Left lung (tissue), 14 donors: ENCODE data around the gene PIH1D2. TPM values are rescaled to one million over a fixed set of nuclear protein-coding genes. Genes with fewer than 3 reads are reported as not detected.
A peak's percentile ranks its signal among the peaks of the same experiment; 100 is the strongest.

Experiments used
- ATAC-seq: fragments of 200-7000 bp; cut with Tn5 transposase; one replicate; pipeline ENCODE4 v1.9.1; 2020; ENCODE audit warnings: moderate library complexity
- DNase-seq, 4 donors: peaks; one replicate each; pipeline ENCODE4 v3.0.0-alpha.2; 2013 to 2020
- H3K27ac ChIP-seq, 2 donors: fragments of 200-600 bp; sonication (generic) in 1 of 2; one replicate each; pipeline versions ENCODE4 v1.5.0 to v1.8.0; 2020 to 2021
- H3K27me3 ChIP-seq, 2 donors: fragments of 200-600 bp; sonication (generic) in 1 of 2; one replicate each; pipeline versions ENCODE4 v1.5.0 to v1.8.0; 2020 to 2021
- H3K36me3 ChIP-seq, 2 donors: fragments of 200-600 bp; sonication (generic) in 1 of 2; one replicate each; pipeline versions ENCODE4 v1.5.0 to v1.8.0; 2020 to 2021
- H3K4me1 ChIP-seq, 2 donors: fragments of 200-600 bp; one replicate each; pipeline ENCODE4 v1.8.0; 2021
- H3K4me3 ChIP-seq, 2 donors: fragments of 200-600 bp; sonication (generic) in 1 of 2; one replicate each; pipeline versions ENCODE4 v1.5.0 to v1.8.0; 2020 to 2021; ENCODE audit warnings: mild to moderate bottlenecking in 1 of 2
- H3K9me3 ChIP-seq, 2 donors: fragments of 200-600 bp; sonication (generic) in 1 of 2; one replicate each; pipeline versions ENCODE4 v1.5.0 to v1.8.0; 2020 to 2021
- intact Hi-C, 2 donors: fragments of 100-400 bp; cut with DNase I; formaldehyde crosslinking; loops; one replicate each; pipeline versions ENCODE4 v1.11.2 to v1.14.2; 2022
- long read RNA-seq, 12 donors: library from polyadenylated mRNA in 2 of 12; unstranded in 2 of 12; transcript quantifications; one replicate each; pipeline ENCODE4 v2.0.0 and lab custom pipeline, GENCODE V29; 2019 to 2026
- polyA plus RNA-seq, 6 donors: library from polyadenylated mRNA; unstranded; fragments of 120-200 nt; gene quantifications; one replicate each; pipeline ENCODE4 v1.2.1, GENCODE V29; 2013; ENCODE audit not compliant: insufficient read length in 6 of 6
- total RNA-seq, 2 donors: library from RNA; stranded (reverse); fragmentation: NEBNext Ultra II Directional; extraction: Animal tissue kit (Norgen Biotek cat#: 25700); gene quantifications; one replicate each; pipeline ENCODE4 v1.2.1, GENCODE V29; 2021
- TF ChIP-seq, protein P1 (sequence below), 2 donors: fragments of 200-600 bp; sonication (generic) in 1 of 2; IDR thresholded peaks; one replicate each; pipeline versions ENCODE4 v1.5.0 to v1.8.0; 2021; ENCODE audit warnings: antibody characterized with exemption in 2 of 2
- donor health status: DM: no; HTN: yes; CAD: no.
- donor health status: DM: no; HTN: no; CAD: no.

The PIH1D2 gene, protein sequence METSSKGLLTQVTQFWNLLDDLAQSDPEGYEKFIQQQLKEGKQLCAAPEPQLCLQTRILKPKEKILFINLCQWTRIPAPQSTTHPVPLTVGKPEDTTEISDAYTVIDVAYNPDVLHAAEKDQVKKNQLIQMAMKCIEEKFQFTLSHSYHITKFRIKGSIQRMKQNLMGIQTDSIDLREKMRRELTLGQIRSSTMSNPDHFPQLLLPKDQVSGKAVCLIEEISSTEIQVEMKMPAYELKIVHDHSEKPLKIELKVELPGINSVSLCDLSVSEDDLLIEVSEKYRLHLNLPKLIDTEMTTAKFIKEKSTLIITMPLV
- total RNA-seq (1 to 10 TPM; 2.7 to 4.0 TPM), polyA plus RNA-seq (1 to 10 TPM; 5.9 to 9.3 (median 7.8) TPM)
- long read RNA-seq, donor 1, partial matches to known transcripts = 0 of 3 reads
- long read RNA-seq, donor 1, other reads (novel, unspliced or antisense) = 0 of 3 reads
- long read RNA-seq, donor 2, partial matches to known transcripts = 0 of 1 reads
- long read RNA-seq, donor 2, other reads (novel, unspliced or antisense) = 0 of 1 reads
- long read RNA-seq, donor 3, partial matches to known transcripts = 0 of 1 reads
- long read RNA-seq, donor 3, other reads (novel, unspliced or antisense) = 0 of 1 reads
- long read RNA-seq, donor 4 = 0 reads
- long read RNA-seq, donor 5, partial matches to known transcripts = 12 of 15 reads
- long read RNA-seq, donor 5, other reads (novel, unspliced or antisense) = 0 of 15 reads
- long read RNA-seq, donor 6, partial matches to known transcripts = 0 of 3 reads
- long read RNA-seq, donor 6, other reads (novel, unspliced or antisense) = 0 of 3 reads
- long read RNA-seq, donor 7, partial matches to known transcripts = 0 of 1 reads
- long read RNA-seq, donor 7, other reads (novel, unspliced or antisense) = 0 of 1 reads
- long read RNA-seq, donor 8, partial matches to known transcripts = 0 of 1 reads
- long read RNA-seq, donor 8, other reads (novel, unspliced or antisense) = 0 of 1 reads
- long read RNA-seq, donor 9 = 0 reads
- long read RNA-seq, donor 10, partial matches to known transcripts = 2 of 3 reads
- long read RNA-seq, donor 10, other reads (novel, unspliced or antisense) = 0 of 3 reads
- long read RNA-seq, donor 11, partial matches to known transcripts = 0 of 2 reads
- long read RNA-seq, donor 11, other reads (novel, unspliced or antisense) = 0 of 2 reads
- long read RNA-seq, donor 12, partial matches to known transcripts = 0 of 2 reads
- long read RNA-seq, donor 12, other reads (novel, unspliced or antisense) = 0 of 2 reads

DNA sequence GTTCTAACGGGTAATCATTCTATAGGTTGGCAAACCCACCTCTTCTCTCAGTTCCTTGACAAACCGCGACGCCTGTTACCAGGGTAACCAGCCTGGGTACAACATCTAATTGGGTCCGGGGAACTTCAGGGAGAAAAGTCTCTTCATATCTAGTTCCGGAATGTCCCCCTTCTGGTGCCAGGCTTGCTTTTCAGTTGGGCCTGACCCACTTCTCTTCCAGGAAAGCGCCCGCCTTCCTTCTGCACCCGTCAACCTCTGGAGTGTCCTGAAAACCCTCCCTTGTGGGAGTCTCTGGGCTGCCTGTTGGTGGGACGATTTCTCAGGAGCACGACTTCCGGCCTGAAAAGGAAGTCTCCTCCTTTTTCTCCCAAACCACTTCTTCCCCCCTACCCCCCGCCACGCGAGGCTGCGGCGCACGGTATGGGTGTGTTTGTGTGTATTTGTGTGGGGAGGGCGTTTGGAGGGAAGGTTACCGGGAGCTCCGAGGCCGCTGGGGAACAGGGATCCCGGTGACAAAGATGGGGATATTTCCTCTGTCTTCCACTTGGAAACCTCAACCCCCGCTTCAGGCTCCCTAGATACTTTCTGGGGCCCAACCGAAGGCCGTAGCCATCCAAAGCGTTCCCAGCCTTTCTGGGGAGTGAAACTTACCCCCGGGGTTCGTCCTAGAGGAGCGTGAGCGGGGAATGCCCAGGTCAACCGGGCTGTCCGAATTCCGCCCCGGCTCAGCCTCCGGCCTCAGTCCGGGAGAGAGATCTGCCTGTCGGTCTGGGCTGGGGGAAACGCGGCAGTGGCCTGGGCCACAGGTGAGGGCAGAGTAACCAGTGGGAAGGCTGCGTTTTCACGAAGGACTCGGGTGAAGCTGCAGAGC lies at the start of gene PIH1D2, which contains the start of gene NKAPD1:
TSS of gene PIH1D2 (minus strand) at position 77 of the 871 bp plus-strand sequence. CDS start 843 bp downstream, outside the sequence.
TSS of gene NKAPD1 (plus strand) at position 359 of the 871 bp plus-strand sequence. CDS start 1,276 bp downstream, outside the sequence.
- TF ChIP-seq, protein P1, sequence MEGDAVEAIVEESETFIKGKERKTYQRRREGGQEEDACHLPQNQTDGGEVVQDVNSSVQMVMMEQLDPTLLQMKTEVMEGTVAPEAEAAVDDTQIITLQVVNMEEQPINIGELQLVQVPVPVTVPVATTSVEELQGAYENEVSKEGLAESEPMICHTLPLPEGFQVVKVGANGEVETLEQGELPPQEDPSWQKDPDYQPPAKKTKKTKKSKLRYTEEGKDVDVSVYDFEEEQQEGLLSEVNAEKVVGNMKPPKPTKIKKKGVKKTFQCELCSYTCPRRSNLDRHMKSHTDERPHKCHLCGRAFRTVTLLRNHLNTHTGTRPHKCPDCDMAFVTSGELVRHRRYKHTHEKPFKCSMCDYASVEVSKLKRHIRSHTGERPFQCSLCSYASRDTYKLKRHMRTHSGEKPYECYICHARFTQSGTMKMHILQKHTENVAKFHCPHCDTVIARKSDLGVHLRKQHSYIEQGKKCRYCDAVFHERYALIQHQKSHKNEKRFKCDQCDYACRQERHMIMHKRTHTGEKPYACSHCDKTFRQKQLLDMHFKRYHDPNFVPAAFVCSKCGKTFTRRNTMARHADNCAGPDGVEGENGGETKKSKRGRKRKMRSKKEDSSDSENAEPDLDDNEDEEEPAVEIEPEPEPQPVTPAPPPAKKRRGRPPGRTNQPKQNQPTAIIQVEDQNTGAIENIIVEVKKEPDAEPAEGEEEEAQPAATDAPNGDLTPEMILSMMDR (IDR thresholded peaks at IDR 0.05) = no peak
- intact Hi-C loops = no loop called here
- Histone ChIP-seq H3K4me3 (peak within 1 kb of the TSS; percentile 65 to 91), H3K9me3 (no peaks in the 10 kb centered on the region), H3K27me3 (no peaks in the 10 kb centered on the region), H3K27ac (peak within 1 kb of the TSS; percentile 91 to 92), H3K4me1 (peaks cover 13 to 17% of the 10 kb centered on the region in 2 donors), H3K36me3 (peaks cover 0 to 32% of the 10 kb centered on the region in 2 donors)
- peak; percentile 80 to 91 (median 88) for DNase-seq
- ATAC-seq = peak; percentile 95

DNA sequence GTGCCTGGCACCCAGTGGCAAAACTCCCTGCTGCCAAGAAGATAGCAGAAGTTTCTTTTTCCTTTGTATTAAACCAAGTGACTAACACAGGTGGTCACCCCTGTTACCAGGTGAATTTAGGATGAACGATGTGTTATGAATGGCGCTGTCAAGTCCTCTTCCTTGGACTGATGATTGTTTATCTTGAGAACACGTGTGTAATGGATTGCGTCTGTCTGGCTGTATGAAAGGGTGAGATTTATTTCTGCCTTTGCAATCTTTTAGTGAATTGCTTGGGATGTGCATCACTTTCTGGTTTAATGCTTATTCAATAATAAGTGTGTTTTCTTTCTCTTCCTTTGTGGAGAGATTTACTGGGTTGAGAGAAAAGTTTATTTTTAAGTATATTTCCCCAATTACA lies 49.3 kb upstream of the PIH1D2 start:
- Histone ChIP-seq H3K27ac (no peak overlapping the region), H3K9me3 (no peaks in the 10 kb centered on the region), H3K4me1 (no peaks in the 10 kb centered on the region), H3K4me3 (no peak overlapping the region), H3K36me3 (no peaks in the 10 kb centered on the region), H3K27me3 (no peaks in the 10 kb centered on the region)
- no peak for ATAC-seq
- no peak for DNase-seq
- TF ChIP-seq, protein P1 (IDR thresholded peaks at IDR 0.05) = no peak
- intact Hi-C loops = no loop called here

DNA sequence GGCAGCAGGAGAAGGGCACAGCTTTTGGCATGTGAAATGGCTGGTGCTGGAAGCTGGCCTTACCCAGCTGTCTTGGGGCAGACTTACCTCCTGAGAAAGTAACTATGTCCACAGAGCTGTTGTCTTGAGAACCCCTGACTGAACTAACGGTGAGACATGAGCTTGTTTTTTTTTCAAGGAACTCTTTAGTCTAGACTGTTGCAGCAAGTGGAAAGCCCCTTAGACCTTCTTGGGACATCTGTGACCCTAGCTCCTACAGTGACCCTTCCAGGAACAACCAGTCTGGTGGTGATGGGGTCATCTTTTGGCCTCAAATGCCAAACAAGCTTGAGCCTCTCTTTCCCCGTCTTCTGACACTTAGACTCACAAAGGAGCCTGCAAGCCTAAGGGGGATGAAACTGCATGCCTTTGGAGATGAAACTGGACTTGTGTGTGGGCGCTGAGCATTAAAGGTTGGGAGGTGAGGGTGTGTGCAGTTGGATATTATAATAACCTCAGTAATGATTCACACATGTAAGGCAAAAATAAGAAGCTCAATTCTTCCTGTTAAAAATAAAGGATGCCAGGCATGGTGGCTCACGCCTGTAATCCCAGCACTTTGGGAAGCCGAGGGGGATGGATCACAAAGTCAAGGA lies 48.3 kb upstream of the PIH1D2 start:
- Histone ChIP-seq H3K9me3 (no peaks in the 10 kb centered on the region), H3K4me3 (no peak overlapping the region), H3K4me1 (no peaks in the 10 kb centered on the region), H3K36me3 (no peaks in the 10 kb centered on the region), H3K27me3 (no peaks in the 10 kb centered on the region), H3K27ac (no peak overlapping the region)
- no peak for DNase-seq
- intact Hi-C loops = no loop called here
- no peak for ATAC-seq
- TF ChIP-seq, protein P1 (IDR thresholded peaks at IDR 0.05) = no peak

DNA sequence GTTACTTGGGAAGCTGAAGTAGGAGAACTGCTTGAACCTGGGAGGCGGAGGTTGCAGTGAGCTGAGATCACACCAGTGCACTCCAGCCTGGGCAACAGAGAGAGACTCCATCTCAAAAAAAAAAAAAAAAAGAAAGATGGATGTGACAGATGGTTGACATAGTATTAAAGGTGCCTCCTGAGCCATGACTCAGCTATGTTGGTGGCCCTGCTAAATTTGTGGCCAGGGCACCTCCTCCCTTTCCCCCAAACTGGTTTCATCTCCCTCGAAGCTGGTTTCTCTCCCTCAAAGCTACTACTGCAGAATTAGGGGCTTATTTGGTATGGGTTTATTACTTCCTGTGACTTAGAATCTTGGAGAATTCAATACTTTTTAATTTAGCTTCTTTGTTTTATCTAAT lies 44.4 kb upstream of the PIH1D2 start:
- intact Hi-C loops = no loop called here

More for the DNA sequence above, 44.4 kb upstream of the PIH1D2 start:
- H3K27ac ChIP-seq = no peak overlapping the region
- H3K36me3 ChIP-seq = no peaks in the 10 kb centered on the region
- H3K27me3 ChIP-seq = no peaks in the 10 kb centered on the region
- TF ChIP-seq, protein P1 (IDR thresholded peaks at IDR 0.05) = no peak
- no peak for DNase-seq
- H3K4me3 ChIP-seq = no peak overlapping the region
- ATAC-seq = no peak
- H3K4me1 ChIP-seq = peaks cover 0 to 7% of the 10 kb centered on the region in 2 donors
- H3K9me3 ChIP-seq = no peaks in the 10 kb centered on the region
